Measurements from ENCODE around the gene ZMYND12. TPM values are rescaled to one million over a fixed set of nuclear protein-coding genes. Genes with fewer than 3 reads are reported as not detected.
"Not testable (repeated sequence)": the region's sequence is repeated elsewhere in the genome, so short reads cannot be mapped to it uniquely, and the experiment has no call there.

Gene ZMYND12
- total RNA-seq, 4 donors from 2014 or later: 0.19 to 0.79 TPM; not detected in 2

DNA sequence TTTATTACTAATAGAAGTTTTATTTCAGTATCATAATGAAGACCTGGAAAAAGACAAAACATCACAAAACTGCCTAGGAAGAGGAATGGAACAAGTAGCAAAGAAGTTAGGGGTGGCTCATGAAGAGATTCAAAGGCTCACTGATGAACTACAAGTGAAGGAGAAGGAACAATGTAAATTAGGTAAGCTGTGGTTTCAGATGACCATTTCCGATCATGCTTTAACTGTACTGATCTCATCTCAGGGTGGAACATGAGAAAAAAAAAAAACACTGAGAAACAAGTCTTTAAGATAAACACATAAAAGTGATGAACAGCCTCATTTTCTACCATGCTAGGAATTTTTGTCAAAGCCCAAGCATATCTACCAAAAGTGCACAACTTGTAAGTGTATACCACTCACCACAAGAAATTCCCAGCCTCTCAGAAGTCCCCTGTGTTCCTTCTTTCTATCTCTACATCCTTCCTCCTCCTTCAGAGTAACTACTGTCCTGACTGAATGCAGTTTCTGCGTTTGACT is 26.9 kb upstream of the ZMYND12 start:
- Histone ChIP-seq H3K36me3 (peaks cover 0 to 7% (median 0%) of the 10 kb centered on the region in 3 donors), H3K9me3 (no peaks in the 10 kb centered on the region), H3K4me1 (no peaks in the 10 kb centered on the region), H3K4me3 (no peak overlapping the region), H3K27me3 (no peaks in the 10 kb centered on the region), H3K27ac (no peak overlapping the region)
- intact Hi-C loops (cut with DNase I): no loop called here
- DNase-seq: no peak
- TF ChIP-seq CTCF (IDR thresholded peaks at IDR 0.05) (no peak), POLR2A (IDR thresholded peaks at IDR 0.05) (no peak)
- WGBS, 2 donors: 68 to 89% methylated on average over 2 of the region's 2 CpGs

- Histone ChIP-seq H3K9me3 (no peaks in the 10 kb centered on the region), H3K4me1 (no peaks in the 10 kb centered on the region), H3K27me3 (no peaks in the 10 kb centered on the region), H3K36me3 (peaks cover 0 to 7% (median 0%) of the 10 kb centered on the region in 3 donors), H3K4me3 (no peak overlapping the region), H3K27ac (no peak overlapping the region)
- no peak for TF ChIP-seq POLR2A (IDR thresholded peaks at IDR 0.05)
- no peak for TF ChIP-seq CTCF (IDR thresholded peaks at IDR 0.05)
- WGBS, 2 donors: 100% methylated on average over 1 of the region's 1 CpG
- no peak for DNase-seq
- intact Hi-C loops (cut with DNase I): no loop called here
These were observed 25.1 kb upstream of the ZMYND12 start for GRCh38 chr1:42480921-42481320.

- Histone ChIP-seq H3K27me3 (no peaks in the 10 kb centered on the region), H3K27ac (no peak overlapping the region), H3K9me3 (no peaks in the 10 kb centered on the region), H3K4me1 (no peaks in the 10 kb centered on the region), H3K4me3 (no peak overlapping the region), H3K36me3 (peaks cover 0 to 7% (median 0%) of the 10 kb centered on the region in 3 donors)
- TF ChIP-seq CTCF (IDR thresholded peaks at IDR 0.05) (no peak), POLR2A (IDR thresholded peaks at IDR 0.05) (no peak)
- WGBS, 2 donors: 67 to 69% methylated on average over 4 of the region's 4 CpGs
- intact Hi-C loops (cut with DNase I): no loop called here
- DNase-seq: no peak
These were observed 23.8 kb upstream of the ZMYND12 start for GRCh38 chr1:42479621-42480020.

DNA sequence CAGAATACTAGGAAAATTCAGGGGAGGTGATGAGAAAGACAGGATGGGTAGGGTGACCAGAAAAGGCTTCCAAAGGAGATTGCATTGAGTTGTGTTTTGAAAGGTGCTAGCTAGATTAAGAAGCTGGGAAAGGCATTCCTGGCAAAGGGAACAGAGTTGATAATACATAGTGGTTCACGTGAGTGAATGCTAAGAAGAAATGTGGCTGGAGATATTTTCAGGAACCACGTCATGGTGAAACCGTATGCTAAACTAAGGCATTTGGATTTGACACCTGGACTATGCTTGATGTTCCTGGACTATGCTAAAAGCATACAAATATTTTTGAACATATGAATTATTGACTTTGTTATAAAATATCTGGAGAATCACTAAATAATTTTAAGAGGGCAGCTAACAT is 22.0 kb upstream of the ZMYND12 start:
- intact Hi-C loops (cut with DNase I): no loop called here
- 85 to 87% methylated on average over 3 of the region's 3 CpGs for WGBS, 2 donors
- peaks cover 0 to 2% (median 0%) of the 10 kb centered on the region in 3 donors for H3K36me3 ChIP-seq
- no peak for DNase-seq
- TF ChIP-seq POLR2A (IDR thresholded peaks at IDR 0.05): no peak
- no peak for TF ChIP-seq CTCF (IDR thresholded peaks at IDR 0.05)
- no peaks in the 10 kb centered on the region for H3K27me3 ChIP-seq
- H3K9me3 ChIP-seq: no peaks in the 10 kb centered on the region
- H3K4me3 ChIP-seq: no peak overlapping the region
- H3K4me1 ChIP-seq: no peaks in the 10 kb centered on the region
- no peak overlapping the region for H3K27ac ChIP-seq

- WGBS, 2 donors: 66 to 80% methylated on average over 3 to 4 of the region's 4 CpGs
- H3K9me3 ChIP-seq; intact Hi-C loops (cut with DNase I): not testable (repeated sequence)
These were observed 21.5 kb upstream of the ZMYND12 start for GRCh38 chr1:42477354-42477753.

DNA sequence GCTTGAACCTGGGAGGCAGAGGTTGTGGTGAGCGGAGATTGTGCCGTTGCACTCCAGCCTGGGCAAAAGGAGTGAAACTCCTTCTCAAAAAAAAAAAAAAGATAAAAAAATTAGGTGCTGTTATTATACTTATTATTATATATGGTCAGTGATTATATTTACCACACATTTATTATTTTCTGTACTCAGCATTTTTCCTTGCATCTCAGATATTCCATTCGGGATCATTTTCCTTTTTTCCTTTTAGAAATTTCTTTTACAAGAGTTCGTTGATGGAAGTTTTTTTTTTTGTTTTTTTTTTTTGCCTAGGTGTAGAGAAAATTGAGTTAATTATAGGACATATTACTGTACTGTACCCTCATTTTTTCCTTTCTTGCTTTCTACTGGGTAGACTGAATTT is 20.8 kb upstream of the ZMYND12 start:
- no peak for DNase-seq
- WGBS, 2 donors: 87 to 92% methylated on average over 4 of the region's 4 CpGs
- Histone ChIP-seq H3K9me3 (no peaks in the 10 kb centered on the region), H3K36me3 (no peaks in the 10 kb centered on the region), H3K4me3 (no peak overlapping the region), H3K27ac (no peak overlapping the region), H3K27me3 (no peaks in the 10 kb centered on the region), H3K4me1 (no peaks in the 10 kb centered on the region)
- no peak for TF ChIP-seq CTCF (IDR thresholded peaks at IDR 0.05)
- TF ChIP-seq POLR2A (IDR thresholded peaks at IDR 0.05): no peak
- intact Hi-C loops (cut with DNase I): no loop called here

More at GRCh38 chr1:42477354-42477753, 21.5 kb upstream of the ZMYND12 start:
- not testable (repeated sequence) for H3K27me3 ChIP-seq, H3K27ac ChIP-seq, DNase-seq, H3K4me1 ChIP-seq, H3K36me3 ChIP-seq, H3K4me3 ChIP-seq

Data from esophagus squamous epithelium (tissue), 5 donors.